Ammon's horn (tissue), 1 donor: ENCODE data around the gene TAS2R31.

Experiments used
- DNase-seq: peaks from one replicate; pipeline ENCODE4 v3.0.0-alpha.2; 2016; ENCODE audit warnings: low spot score

TAS2R31 gene

GRCh38 chr12:10998204-10998603 is 33.0 kb downstream of the TAS2R31 start, which contains the start of gene TAS2R20:
TSS of gene TAS2R20 (minus strand) at chr12:10998304. CDS start at chr12:10997875, 429 bp downstream.
- DNase-seq: no peak

- no peak for DNase-seq
Measured at GRCh38 chr12:10994307-10994706, 36.9 kb downstream of the TAS2R31 start.

- no peak for DNase-seq
Measured at GRCh38 chr12:10989107-10989506, 42.1 kb downstream of the TAS2R31 start.

- DNase-seq: no peak
Measured at GRCh38 chr12:10986812-10987211, 44.4 kb downstream of the TAS2R31 start, which contains the start of gene TAS2R50. TSS of gene TAS2R50 (minus strand) at chr12:10986912. CDS start at chr12:10986860, 52 bp downstream.

GRCh38 chr12:10982244-10982643 is 49.0 kb downstream of the TAS2R31 start:
- DNase-seq: no peak
